GM20431 (cell line): Measurements from ENCODE around the gene SLC25A27.

Experiments used
- in situ Hi-C: fragments of 300-500 bp; cut with MseI, MboI; formaldehyde crosslinking; loops from one replicate; pipeline ENCODE4 v1.15.0; 2020; ENCODE audit warnings: low sequenced_read_pairs; ENCODE audit not compliant: unreplicated experiment

Gene SLC25A27

GRCh38 chr6:46690911-46691451 is 38.2 kb downstream of the SLC25A27 start:
- in situ Hi-C loops, result no loop called here

GRCh38 chr6:46699970-46700369 is 47.2 kb downstream of the SLC25A27 start:
- in situ Hi-C loops, result no loop called here

GRCh38 chr6:46704562-46704961 is 51.8 kb downstream of the SLC25A27 start:
- in situ Hi-C loops, result no loop called here

- in situ Hi-C loops, result no loop called here
Measured at GRCh38 chr6:46706464-46706863, 53.7 kb downstream of the SLC25A27 start.

GRCh38 chr6:46711491-46711890 is 58.7 kb downstream of the SLC25A27 start:
- in situ Hi-C loops, result no loop called here

- in situ Hi-C loops, result no loop called here
Measured at GRCh38 chr6:46715141-46715540, 62.4 kb downstream of the SLC25A27 start.

GRCh38 chr6:46719099-46719498 is 66.3 kb downstream of the SLC25A27 start:
- in situ Hi-C loops, result no loop called here

GRCh38 chr6:46720401-46720800 is 67.6 kb downstream of the SLC25A27 start:
- in situ Hi-C loops, result no loop called here
